GM21786 (cell line): ENCODE results near the gene ABHD12.
A peak's percentile ranks its signal among the peaks of the same experiment; 100 is the strongest.

Source experiments
- ATAC-seq: cut with Tn5 transposase; IDR thresholded peaks from one replicate; pipeline ENCODE4 v1.9.1; 2021; ENCODE audit not compliant: unreplicated experiment

Gene ABHD12

DNA sequence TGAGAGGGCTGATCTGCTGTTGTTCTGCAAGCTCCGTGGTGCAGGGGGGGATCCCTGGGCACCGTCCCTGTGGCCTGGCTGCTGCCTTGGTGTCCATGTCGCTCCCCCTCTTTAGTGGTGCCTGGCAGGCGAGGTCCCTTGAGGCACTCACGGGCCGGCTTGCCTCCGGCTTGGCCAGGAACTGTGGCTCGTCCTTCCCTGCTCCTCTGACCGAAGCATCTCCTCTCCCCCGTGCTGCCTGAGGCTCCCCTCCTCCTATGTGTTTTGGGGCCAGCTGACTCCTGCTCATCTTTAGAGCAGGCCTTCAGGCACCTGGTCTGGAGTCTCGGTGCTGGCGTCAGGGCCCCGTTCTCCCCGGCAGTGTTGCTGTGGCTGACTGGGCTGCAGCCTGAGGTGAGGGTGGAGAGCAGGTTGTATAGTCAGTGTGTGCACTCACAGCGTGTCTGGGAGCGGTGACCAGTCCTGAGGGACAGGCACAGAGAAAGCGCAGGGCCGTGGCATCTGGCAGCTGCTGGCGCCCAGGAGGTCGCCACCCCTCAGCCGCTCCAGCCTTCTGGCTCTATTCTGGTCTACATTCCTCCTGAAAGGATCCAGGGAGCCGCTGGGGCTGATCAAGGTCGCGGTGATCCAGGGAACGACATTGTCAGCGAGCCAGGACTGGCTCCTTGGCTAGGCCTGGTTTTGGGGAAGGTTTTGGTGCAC, 99.1 kb downstream of the ABHD12 start:
- ATAC-seq = no peak

DNA sequence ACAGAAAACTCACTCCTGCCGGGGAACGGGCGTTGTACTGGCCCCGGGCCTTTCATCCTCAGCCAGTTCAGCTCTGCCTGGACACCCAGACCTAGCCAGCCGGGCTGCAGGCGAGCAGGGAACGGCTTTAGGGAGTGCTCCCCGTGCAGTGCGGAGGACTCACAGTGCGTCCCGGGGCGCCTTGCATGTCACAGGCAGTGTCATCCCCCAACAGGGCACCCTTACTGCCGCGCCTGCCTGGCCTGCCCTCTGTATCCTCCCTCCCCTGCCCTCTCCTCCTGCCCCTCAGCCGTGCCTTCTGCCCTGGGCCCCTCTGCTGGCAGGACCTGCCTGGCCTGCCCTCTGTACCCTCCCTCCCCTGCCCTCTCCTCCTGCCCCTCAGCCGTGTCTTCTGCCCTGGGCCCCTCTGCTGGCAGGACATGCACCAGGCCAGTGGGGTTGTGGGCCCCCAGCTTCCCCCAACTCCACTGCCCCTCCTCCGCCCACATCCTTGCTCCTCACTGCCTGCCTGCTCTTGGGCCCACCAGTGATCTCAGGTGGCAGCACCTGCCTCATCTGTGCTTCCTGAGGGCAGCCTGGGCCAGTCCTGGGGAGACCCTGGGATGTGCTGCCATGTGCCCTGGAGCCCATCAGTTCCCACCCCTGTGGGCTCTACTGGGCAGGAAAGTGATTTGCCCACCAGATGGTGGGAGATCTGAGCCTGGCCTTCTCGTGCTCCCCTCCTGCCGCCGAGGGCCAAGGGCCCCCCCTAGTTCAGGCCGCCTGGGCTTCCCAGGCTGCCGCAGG, 99.8 kb downstream of the ABHD12 start:
- ATAC-seq = no peak

DNA sequence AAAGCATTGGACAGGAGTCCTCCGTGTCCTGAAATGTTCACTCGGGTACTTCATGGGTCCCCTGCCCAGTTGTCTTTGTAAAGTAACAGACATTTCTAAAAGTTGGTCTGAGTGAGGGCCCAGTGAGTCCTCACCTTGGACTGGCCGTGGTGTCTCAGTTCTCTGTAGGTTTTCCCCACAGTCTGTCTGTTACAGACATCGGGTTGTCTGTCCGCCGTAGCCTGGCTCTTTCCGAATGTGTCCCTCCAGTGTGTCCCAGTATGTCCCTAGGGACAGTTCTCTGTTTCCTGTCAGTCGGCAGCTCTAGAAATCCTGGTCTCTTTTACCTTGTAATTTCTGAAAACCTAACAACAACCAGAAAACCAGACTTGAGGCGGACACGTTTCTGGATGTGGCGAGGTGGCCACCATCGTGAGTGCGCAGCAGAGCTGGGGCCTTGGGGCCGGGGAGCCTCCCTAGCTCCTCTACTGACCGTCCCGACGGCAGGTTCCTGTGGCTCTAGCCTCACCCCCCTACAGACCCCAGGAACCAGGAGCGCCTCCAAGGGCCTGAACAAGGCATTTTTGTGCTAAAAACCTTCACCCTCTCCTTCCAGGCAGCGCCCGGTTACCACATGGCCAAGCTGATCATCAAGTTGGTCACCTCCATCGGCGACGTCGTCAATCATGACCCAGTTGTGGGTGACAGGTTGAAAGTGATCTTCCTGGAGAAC, 100.6 kb downstream of the ABHD12 start:
- no peak for ATAC-seq

DNA sequence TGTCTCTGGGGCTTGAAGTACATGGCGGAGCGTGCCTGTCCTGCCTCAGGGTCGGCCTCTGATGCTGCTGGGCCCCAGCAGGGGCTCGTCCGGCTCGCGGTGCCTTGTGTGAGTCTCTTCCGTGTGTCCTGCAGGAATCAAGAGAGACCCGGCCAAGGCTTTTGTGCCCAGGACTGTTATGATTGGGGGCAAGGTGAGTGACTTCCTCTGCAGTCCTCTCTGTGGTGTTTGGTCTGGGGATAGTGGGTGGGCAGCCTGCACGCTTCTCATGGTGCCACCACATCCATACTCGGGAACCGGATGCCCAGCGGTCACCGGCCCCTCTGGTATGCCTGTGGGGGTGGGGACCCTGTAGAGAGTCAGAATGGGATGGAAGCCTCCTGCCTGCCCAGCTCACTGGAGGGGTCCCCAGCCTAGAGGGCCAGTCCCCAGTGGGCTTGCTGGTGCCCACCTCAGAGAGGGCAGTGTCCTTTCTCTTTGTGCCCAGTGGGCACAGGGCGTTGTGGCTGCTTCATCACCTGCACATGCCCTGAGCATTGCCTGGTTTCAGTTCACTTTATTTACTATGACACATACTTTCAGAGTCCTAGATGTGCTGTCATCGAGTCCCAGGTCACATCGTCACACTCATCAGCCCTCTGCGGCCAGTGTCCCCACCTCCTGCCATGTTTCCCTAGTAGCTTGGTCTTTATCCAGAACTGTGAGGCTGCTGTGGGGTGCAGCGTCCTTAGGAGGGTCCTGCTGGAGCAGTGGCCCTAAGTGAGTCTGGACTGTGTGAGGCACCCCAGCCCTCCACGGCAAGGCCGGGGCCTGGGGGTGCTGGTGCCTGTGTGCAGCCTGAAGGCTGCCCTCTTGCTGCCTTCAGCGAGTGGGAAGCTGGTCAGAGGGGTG, 102.1 kb downstream of the ABHD12 start:
- peak; percentile 99 for ATAC-seq

DNA sequence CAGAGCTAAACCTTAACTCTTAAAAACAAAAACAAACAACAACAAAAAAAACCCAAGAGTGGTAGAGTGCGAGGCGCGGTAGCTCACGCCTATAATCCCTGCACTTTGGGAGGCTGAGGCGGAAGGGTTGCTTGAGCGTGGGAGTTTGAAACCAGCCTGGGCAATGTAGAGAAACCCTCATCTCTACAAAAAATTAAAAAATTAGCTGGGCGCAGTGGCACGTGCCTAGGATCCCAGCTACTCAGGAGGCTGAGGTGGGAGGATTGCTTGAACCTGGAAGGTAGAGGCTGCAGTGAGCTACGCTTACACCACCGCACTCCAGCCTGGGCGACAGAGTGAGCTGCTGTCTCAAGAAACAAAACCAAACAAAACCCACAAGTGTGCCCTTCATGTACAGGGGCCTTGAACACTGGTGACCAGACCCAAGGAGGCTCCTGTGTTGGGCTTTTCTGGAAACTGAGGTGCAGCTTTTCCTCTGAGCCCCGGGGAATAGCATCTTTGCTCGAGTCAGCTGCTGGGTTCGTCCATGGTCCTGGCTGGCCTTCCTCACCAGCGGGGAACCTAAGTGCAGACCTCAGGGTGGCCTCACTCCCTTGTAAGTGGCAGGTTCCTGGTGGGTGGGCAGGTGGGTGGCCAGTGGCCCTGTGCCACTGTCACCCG, 102.9 kb downstream of the ABHD12 start:
- ATAC-seq = no peak

DNA sequence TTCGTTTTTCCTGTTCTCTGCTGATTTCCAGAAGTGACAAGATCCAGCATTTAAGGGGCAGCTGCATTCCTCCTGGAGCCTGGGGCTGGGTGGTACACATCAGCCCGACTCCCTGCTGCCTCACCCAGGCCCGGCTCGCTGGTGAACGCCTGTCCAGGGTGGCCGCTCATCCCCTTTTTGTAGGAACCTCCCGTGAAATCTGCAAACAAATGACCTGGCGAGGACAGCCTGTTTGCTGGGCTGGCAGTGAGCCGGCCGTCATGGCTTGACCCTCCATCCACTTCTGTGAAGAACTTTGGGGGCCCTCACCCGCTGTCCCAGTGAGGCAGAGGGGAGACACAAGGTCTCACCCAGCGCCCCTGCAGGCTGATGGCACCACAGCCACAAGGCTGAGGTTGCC, 103.7 kb downstream of the ABHD12 start:
- no peak for ATAC-seq

GRCh38 chr20:25285856-25286798, 104.5 kb downstream of the ABHD12 start:
- no peak for ATAC-seq

GRCh38 chr20:25285091-25285647, 105.5 kb downstream of the ABHD12 start:
- ATAC-seq = no peak

- no peak for ATAC-seq
These were observed 106.5 kb downstream of the ABHD12 start for GRCh38 chr20:25284131-25284601.

DNA sequence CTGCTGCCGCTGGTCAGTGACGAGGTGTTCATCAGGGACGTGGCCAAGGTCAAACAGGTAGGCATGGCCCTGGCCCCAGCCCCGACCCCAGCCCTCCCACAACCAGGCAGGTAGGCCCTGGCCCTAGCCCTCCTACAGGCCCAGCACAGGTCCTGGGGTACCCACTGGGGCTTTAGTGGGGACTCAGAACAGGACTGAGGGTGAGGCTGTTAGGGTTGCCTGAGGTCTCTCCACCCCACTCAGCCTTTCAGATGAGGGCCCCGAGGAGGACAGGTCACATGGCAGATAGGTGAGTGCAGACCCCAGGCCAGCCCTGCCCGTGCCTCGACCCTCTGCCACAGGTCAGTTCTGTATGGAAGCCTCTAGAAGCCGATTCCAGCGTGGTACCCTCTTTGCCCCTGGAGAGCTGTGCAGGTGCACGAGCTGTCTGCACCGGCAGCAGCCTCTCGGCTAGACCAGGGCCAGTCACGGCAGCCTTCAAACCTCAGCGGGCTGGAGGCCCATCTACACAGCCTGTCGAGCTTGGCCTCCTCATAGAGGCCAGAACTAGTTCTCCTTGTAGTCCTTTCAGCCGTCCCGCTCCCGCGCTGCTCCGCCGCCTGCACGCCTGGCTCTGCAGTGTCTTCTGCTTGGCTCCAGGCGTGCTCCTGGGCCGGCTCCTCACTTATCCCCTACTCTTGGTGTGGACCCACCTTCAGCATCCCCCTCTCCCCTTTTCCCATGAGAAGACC, 107.2 kb downstream of the ABHD12 start:
- ATAC-seq = no peak

GRCh38 chr20:25282796-25283195, 107.8 kb downstream of the ABHD12 start:
- no peak for ATAC-seq

DNA sequence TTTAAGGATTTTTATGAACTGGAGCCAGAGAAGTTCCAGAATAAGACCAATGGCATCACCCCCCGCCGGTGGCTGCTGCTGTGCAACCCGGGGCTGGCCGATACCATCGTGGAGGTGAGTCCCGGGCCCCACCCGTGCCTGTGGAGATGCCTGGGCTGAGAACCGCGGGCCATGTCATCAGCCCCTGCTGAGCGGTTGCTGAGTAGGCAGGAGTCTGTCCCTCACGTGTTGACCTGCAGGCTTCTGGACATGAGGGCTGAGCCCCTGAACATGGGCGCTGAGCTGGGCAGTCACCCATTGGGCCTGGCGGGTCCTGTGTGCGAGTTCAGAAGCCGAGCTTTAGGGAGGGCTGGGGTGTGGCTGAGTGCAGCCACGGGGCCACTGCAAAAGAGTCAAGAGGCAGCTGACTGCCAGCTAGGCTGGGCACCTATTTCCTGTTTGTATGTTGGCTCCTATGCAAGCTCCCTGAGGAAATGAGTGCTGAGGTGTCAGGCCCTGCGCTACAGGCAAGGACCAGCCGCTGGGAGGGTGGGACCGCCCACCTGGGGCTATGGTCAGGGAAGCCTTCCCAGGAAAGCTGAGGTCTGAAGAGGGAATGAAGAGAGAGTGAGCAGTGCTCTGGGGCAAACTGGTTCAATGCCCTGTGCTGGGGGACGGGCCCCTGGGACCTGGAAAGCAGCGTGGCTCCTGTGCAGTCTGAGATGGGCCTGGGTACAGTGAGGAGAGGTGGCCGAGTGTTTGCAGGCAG, 108.4 kb downstream of the ABHD12 start:
- ATAC-seq = peak; percentile 15

DNA sequence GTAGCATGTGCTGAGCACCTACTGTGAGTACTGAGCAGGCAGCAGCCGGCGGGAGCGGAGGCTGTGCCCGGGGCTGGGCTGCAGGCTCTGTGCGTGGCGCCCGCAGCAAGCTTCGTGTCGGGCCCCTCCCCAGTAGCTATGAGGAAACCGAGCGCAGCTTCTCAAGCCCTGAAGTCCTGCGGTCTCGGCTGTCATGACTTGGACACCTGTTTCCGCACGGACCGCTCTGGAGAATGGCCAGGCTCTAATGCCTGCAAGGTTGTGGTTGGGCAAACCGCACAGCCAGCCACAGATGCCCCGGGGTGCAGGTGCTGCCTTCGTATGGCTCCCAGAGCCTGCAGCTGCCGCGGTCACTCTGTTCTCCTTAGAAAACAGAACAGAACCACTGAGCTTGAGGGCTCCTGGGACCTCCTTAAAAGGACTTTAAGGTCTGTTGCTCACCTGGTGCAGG, 109.1 kb downstream of the ABHD12 start:
- ATAC-seq = peak; percentile 63

- no peak for ATAC-seq
These were observed 109.8 kb downstream of the ABHD12 start for GRCh38 chr20:25280574-25281535.

GRCh38 chr20:25280051-25280573, 110.5 kb downstream of the ABHD12 start:
- ATAC-seq = no peak

GRCh38 chr20:25279403-25279802, 111.2 kb downstream of the ABHD12 start:
- no peak for ATAC-seq
